ENCODE measurements around the gene PIEZO1. TPM values are rescaled to one million over a fixed set of nuclear protein-coding genes. Genes with fewer than 3 reads are reported as not detected.
A peak's percentile ranks its signal among the peaks of the same experiment; 100 is the strongest.

Gene PIEZO1
- total RNA-seq, 1 donor from 2014 or later: 37.7 TPM

DNA sequence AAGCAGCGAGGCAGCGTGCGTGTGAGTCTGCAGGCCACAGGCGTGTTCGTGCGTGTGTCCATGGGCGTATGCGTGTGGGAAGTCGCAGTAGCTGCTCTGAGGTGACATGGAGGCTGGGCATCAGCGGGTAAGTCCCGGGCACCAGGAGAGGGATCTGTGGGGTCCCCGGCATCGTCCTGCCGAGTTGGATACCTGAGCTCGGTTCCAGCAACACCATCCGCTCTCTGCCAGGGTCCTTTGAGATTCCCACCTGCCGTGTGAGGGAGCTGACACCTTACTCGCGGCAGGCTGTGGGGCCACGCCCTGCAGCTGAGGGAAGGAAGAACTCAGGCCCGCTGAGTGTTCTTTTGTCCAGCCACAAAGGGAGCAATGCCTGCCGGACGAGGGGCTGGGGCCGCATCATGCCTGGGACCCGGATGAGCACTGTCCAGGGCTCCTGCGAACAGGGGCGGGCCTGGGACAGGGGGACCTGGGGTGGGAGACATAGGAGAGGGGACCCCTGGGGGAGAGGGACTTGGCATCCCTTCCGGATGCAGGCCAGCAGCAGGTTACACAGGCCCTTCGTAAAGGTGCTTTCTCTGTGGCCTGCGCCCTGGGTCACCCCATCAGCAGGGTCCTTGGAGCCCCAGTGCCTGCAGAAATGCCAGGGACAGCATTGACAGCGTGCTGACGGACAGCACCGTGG lies 93.7 kb downstream of the PIEZO1 start:
- no peak for DNase-seq (ENCODE audit: low spot score, unreplicated experiment)
- peaks cover 4% of the 10 kb centered on the region for H3K4me1 Mint-ChIP-seq (ENCODE audit: low read depth)
- H3K36me3 Mint-ChIP-seq (ENCODE audit: insufficient read depth): no peaks in the 10 kb centered on the region
- H3K4me3 Mint-ChIP-seq (ENCODE audit: low read depth): no peak overlapping the region
- TF ChIP-seq, protein P1, sequence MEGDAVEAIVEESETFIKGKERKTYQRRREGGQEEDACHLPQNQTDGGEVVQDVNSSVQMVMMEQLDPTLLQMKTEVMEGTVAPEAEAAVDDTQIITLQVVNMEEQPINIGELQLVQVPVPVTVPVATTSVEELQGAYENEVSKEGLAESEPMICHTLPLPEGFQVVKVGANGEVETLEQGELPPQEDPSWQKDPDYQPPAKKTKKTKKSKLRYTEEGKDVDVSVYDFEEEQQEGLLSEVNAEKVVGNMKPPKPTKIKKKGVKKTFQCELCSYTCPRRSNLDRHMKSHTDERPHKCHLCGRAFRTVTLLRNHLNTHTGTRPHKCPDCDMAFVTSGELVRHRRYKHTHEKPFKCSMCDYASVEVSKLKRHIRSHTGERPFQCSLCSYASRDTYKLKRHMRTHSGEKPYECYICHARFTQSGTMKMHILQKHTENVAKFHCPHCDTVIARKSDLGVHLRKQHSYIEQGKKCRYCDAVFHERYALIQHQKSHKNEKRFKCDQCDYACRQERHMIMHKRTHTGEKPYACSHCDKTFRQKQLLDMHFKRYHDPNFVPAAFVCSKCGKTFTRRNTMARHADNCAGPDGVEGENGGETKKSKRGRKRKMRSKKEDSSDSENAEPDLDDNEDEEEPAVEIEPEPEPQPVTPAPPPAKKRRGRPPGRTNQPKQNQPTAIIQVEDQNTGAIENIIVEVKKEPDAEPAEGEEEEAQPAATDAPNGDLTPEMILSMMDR (IDR thresholded peaks at IDR 0.05; ENCODE audit: unreplicated experiment): no peak
- H3K27ac Mint-ChIP-seq: no peak overlapping the region
- no peaks in the 10 kb centered on the region for H3K9me3 Mint-ChIP-seq (ENCODE audit: low read depth)
- H3K27me3 Mint-ChIP-seq: peaks cover 23% of the 10 kb centered on the region

DNA sequence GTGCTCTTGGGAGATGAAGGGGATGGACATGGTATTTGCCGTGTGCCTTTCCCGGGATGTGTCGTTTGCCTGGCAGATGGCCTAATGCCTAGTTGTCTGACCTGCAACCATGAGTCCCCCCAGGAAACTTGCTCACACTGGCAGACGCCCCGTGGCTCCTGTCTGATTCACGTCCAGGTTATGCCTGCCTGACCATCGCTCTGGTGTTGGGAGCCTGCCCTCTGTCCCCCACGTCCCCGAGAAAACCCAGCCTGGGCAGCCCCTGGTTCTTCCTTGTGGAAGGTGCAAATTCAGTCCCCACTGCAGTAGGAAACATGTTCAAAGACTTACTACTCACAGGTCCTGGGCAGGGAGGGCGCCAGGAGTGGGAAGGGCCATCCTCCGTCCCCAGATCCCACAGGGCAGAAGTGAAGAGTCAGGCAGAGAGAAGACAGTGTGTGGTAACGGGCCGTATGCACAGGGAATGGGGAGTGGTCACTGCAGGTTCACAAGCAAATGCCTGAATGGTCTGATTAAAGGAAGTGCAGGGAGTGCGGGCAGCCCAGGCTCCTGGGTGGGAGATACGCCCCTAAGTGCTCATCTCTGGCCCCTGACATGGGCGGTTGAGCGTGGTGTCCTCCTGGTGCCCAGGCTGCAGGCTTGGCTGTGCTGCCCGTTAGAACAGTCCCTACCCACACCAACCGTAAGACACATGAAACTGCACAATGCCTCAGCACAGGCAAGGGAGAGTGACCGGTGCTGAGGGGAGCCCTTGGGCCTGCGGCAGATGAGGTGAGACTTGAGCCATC lies 94.5 kb downstream of the PIEZO1 start:
- H3K4me1 Mint-ChIP-seq (ENCODE audit: low read depth): peaks cover 4% of the 10 kb centered on the region
- H3K36me3 Mint-ChIP-seq (ENCODE audit: insufficient read depth): no peaks in the 10 kb centered on the region
- TF ChIP-seq, protein P1 (IDR thresholded peaks at IDR 0.05; ENCODE audit: unreplicated experiment): no peak
- H3K9me3 Mint-ChIP-seq (ENCODE audit: low read depth): no peaks in the 10 kb centered on the region
- H3K27me3 Mint-ChIP-seq: peaks cover 23% of the 10 kb centered on the region
- no peak for DNase-seq (ENCODE audit: low spot score, unreplicated experiment)
- no peak overlapping the region for H3K4me3 Mint-ChIP-seq (ENCODE audit: low read depth)
- no peak overlapping the region for H3K27ac Mint-ChIP-seq

DNA sequence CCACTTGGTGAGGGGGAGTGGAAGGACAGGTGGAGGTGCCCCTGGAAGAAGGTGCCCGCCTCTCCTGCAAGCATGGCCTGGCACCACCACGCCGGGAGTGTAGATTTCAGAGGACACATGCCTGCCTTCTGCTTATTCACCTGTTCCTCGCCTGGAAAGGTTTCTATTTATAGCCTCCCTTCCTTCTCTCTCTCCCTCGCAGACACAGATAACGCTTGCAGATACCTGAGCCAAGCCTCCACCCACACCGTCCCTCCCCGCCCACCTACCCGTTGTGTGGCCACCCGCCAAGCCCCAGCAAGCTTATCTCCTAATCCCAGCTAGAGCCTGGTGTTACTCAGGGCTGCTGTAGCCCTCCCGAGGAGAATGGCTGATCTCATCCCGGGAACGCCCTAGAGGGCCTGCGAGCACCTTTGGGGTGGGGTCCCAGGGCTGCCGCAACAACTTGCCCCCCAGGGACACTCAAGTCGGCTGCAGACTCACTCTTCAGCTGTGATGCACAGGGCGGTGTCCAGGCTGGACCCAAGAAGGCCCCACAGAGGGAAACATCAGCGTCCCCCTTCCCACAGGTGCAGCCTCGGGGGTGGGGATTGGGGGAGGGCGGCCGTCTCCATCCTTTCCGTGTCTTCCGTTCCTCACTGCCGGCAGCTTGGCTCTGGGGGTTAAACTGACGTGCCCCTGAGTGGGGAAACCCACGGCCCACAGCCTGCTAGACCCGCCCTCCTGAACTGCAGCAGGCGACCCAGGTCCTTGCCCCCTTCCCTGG lies 96.8 kb downstream of the PIEZO1 start:
- DNase-seq (ENCODE audit: low spot score, unreplicated experiment): peak; percentile 8
- peak overlapping the region; percentile 62 for H3K27ac Mint-ChIP-seq
- H3K9me3 Mint-ChIP-seq (ENCODE audit: low read depth): no peaks in the 10 kb centered on the region
- no peaks in the 10 kb centered on the region for H3K36me3 Mint-ChIP-seq (ENCODE audit: insufficient read depth)
- H3K27me3 Mint-ChIP-seq: peaks cover 40% of the 10 kb centered on the region
- H3K4me3 Mint-ChIP-seq (ENCODE audit: low read depth): peak overlapping the region; percentile 19
- TF ChIP-seq, protein P1 (IDR thresholded peaks at IDR 0.05; ENCODE audit: unreplicated experiment): no peak
- peaks cover 6% of the 10 kb centered on the region for H3K4me1 Mint-ChIP-seq (ENCODE audit: low read depth)

DNA sequence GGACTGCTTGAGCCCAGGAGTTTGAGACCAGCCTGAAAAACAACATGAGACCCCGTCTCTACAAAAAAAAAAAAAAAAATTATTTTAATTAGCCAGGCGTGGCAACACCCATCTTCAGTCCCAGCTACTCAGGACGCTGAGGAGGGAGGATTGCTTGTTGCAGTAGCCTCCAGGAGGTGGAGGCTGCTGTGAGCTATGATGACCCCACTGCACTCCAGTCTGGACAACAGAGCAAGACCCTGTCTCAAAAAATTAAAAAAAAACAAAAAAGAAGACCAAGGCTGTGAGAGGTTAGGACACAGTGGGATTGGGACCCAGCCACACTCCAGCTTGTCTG lies 97.4 kb downstream of the PIEZO1 start:
- H3K27me3 Mint-ChIP-seq: peaks cover 40% of the 10 kb centered on the region
- TF ChIP-seq, protein P1 (IDR thresholded peaks at IDR 0.05; ENCODE audit: unreplicated experiment): no peak
- H3K4me3 Mint-ChIP-seq (ENCODE audit: low read depth): no peak overlapping the region
- H3K27ac Mint-ChIP-seq: peak overlapping the region; percentile 62
- no peak for DNase-seq (ENCODE audit: low spot score, unreplicated experiment)
- no peaks in the 10 kb centered on the region for H3K36me3 Mint-ChIP-seq (ENCODE audit: insufficient read depth)
- peaks cover 6% of the 10 kb centered on the region for H3K4me1 Mint-ChIP-seq (ENCODE audit: low read depth)
- H3K9me3 Mint-ChIP-seq (ENCODE audit: low read depth): no peaks in the 10 kb centered on the region

GRCh38 chr16:88687254-88687576 lies 97.8 kb downstream of the PIEZO1 start:
- Mint-ChIP-seq H3K9me3 (ENCODE audit: low read depth) (no peaks in the 10 kb centered on the region), H3K4me1 (ENCODE audit: low read depth) (peaks cover 6% of the 10 kb centered on the region), H3K27ac (no peak overlapping the region), H3K27me3 (peaks cover 44% of the 10 kb centered on the region), H3K4me3 (ENCODE audit: low read depth) (no peak overlapping the region), H3K36me3 (ENCODE audit: insufficient read depth) (no peaks in the 10 kb centered on the region)
- TF ChIP-seq, protein P1 (IDR thresholded peaks at IDR 0.05; ENCODE audit: unreplicated experiment): no peak
- DNase-seq (ENCODE audit: low spot score, unreplicated experiment): peak; percentile 9
